NCI-H2196 treated with DMSO at 0.1 percent for 48 hours (cell line): Measurements from ENCODE around the gene NFATC1.
"Not testable (repeated sequence)": the region's sequence is repeated elsewhere in the genome, so short reads cannot be mapped to it uniquely, and the experiment has no call there.

Source experiments
- DNase-seq: peaks from one replicate; lab custom pipeline; 2025; ENCODE audit not compliant: unreplicated experiment; lab: John Stamatoyannopoulos, UW

Gene NFATC1

DNA sequence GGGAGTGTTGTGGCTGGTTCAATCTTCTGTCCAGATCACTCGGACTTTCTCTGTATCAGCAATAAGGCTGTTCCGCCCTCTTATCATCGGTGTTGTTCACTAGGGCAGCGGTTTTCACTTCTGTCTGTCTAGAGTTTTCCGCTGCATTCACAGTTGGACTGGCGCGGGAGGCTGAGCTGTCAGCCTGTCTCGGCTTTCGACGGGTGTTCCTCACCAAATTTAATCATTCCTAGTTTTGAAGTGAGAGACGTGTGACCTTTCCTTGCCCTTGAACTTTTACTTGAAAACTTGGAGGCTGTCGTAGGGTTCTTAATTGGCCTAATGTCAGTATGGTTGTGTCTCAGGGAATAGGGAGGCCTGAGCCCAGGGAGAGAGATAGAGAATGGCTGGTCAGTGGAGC lies 108.3 kb downstream of the NFATC1 start:
- DNase-seq = no peak

DNA sequence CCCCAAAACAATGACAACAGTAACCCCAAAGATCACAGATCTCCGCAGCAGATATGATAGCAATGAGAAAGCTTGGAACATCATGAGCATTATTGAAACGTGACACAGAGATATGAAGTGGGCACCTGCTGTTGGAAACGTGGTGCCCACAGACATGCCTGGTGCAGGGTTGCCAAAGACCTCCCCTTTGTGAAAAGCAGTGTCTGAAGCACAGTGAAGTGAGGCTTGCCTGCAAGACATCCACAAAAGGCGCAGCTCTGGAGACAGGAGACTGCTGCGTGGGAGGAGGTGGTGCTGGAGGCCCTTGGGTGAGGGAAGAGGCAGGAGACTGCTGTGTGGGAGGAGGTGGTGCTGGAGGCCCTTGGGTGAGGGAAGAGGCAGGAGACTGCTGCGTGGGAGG lies 108.8 kb downstream of the NFATC1 start:
- DNase-seq = not testable (repeated sequence)

DNA sequence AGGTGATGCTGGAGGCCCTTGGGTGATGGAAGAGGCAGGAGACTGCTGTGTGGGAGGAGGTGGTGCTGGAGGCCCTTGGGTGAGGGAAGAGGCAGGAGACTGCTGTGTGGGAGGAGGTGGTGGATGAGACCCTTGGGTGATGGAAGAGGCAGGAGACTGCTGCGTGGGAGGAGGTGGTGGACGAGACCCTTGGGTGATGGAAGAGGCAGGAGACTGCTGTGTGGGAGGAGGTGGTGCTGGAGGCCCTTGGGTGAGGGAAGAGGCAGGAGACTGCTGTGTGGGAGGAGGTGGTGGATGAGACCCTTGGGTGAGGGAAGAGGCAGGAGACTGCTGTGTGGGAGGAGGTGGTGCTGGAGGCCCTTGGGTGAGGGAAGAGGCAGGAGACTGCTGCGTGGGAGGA lies 109.7 kb downstream of the NFATC1 start:
- not testable (repeated sequence) for DNase-seq

DNA sequence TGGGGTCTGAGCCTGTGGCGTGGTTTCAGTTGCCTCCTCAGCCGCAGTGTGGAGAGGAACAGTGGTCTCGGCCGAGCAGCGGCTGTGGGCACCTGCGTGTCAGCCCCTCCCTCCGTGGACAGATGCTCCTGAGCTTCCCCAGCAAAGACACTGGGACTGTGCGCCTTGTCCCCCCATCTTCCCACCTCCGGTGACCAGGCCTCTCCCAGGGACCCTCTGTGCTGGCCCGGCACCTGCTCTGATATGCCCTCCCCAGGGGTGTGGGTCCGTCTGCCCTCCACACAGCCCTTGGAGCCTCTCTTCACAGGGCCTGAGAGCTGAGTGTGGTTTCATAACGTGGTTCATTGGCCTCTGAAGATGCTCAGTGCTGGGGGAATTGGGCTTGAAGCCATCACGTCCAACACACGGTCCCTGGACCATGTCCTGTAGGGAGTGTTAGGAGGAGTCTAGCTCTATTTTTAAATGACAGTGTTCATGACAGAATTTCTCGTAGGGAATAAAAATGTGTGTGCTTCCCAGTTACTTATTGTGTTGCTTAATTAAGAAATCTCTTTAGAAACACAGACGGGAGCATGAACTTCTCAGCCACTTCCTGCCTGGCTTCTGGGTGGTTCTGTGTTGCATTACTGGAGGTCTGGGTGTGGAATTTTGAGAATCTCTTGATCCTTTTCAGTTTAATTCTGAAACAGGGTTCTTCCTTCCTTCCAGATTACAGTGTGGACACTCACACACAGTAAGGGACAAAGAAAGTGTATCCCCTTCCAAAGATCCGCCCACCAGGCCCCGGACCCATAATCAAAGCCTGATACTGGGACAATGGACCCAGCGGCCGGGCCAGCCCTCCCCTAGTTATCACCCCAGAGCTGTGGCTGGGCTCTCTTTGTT lies 110.7 kb downstream of the NFATC1 start:
- DNase-seq = no peak

DNA sequence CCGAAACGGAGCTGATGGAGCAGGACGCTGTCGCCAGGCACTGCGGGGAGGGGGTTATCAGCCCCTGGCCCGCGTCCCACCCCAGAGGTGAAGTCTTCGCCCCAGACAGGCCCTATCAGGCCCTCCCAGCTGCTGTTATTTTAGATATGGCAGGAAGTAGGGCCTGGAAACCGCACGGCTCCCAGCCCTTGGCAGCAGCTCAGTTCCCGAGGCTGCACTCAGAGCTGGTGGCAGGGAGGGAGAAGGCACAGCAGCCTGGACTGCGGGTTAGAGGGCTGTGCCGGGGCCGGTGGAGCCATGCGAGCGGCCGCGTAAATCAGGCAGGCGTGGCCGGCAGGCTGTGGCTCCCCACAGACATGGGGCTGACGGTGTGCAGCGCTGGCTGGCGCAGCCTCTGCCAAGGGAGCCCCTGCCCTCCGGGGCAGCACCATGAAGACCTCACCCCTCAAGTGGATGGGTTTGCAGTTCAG lies 111.4 kb downstream of the NFATC1 start:
- no peak for DNase-seq

DNA sequence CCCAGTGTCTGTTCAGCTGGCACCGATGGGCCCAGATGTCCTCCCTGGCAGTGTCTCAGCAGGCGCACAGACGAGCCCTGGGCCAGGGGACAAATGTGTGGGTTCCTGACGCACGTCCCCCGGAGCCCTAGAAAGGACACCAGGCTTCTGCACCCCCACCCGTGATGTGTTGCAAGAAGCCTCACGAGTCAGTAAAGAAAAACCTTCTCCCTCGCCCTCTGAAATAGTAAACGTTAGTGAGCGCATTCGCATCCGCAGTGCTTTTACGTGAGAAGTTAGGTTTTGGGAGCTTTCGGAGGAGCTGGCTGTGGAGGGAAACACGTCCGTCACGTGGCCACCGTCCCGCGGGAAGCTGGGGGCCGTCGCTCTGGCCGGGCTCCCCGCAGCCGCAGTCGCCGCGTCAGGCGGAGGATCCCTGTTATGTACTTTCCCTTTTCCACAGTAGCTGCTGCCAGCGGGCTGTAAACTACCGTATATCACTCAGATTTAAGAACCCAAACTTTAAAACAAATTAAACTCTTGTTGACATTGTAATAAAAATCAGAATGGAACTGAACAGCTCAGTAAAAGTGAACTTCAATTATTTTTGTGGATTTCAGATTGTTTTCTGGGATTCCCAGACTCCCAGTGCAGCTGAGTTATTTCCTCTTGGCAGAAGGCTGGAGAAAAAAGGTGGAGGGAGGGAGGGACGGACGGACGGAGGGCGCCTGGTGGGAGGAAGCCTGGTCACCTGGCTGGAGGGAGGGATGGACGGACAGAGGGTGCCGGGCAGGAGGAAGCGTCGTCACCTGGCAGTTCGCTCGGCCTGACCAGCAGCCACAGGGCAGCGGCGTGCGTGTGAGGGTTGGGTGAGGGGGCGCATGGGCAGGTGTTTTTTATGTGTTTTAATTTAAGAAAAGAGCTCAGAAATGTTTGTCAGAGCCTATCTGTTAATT lies 112.1 kb downstream of the NFATC1 start:
- DNase-seq = no peak

DNA sequence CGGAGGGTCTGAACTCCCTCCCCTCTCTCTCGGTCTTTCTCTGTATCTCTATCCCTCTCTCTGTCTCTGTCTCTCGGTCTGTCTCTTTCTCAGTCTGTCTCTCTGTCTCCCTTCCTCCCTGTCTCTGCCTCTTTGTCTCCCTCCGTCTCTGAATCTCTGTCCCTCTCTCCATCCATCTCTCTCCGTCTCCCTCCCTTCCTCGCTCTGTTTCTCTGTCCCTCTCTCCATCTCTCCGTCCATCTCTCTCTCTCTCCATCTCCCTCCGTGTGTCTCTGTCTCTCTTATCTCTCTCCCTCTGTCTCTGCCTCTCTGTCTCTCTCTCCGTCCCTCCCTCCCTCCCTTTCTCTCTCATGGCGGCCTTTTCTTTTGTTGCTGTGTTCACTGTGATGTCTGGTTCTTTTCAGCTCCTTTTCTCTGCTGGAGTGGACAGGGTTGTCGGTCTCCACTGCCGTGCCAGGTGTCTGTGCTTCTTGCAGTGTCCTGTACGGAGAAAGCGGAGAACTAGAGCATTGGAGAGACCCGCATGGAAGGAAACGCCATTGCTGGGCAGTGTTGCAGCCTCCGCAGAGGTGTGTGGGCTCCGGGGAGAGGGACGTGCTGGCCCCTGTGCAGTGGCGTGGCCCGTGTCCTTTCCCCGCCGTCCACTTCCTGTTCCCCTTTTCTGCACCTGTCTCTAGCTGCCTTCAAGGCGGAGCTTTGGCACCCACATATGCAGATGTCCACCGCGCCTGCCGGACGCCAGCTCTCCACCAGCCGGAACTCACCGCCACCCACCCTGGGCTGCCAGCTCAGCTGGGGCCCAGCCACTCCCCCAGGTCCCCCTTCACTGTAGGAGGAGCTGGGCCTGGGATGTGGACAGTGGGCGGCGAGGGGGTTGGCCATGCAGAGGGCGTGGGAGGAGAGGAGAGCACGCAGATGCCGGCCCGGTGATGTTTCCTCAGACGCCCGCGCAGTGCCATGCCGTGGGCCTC lies 113.1 kb downstream of the NFATC1 start:
- no peak for DNase-seq

DNA sequence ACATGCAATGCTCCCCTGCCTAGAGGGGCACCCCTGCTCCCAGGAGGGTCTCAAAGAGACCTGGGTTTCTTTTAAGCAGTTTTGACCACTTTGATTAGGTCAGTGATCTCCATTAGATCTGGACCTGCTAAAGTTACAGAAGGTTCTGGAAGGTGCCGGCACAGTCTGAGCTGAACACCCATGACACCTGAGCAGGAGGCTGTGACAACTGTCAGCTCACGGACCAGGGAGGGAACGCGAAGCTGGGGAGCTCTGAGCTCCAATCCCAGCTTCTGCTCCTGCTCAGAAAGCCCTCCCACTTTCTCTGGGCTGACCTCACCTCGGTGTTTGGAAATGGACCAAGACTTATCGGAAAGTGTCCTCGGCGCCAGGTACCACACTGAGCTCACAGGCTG lies 113.8 kb downstream of the NFATC1 start:
- DNase-seq = no peak

DNA sequence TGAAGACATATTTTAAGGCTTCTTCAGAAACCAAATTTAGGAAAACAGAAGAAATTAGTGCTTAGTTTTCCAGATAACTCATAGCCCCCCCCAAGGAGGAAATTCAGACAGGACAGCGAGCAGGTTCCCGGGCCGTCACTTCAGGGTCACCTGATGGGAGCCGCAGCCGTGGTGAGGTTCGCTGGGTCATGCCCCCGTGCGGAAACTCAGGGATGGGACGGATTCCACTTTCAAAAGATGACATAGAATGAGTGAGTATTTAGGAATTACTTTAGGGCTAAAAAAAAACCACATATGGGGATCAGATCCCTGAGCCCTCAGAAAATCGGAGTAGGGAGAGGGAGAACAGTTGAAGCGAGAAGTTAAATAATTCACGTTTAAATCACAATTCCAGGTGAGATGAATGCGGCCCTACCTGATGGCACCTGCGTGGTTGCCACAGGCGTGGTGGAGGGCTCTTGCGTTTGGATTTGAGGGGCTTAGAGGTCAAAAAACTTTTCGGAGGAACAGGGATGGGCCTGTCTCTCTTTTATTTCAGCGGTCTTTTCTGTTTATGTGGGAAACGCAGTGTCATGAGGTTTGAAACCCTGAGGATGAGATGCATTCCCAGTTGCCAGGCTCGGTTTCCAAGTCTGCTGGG lies 114.4 kb downstream of the NFATC1 start:
- DNase-seq = no peak

DNA sequence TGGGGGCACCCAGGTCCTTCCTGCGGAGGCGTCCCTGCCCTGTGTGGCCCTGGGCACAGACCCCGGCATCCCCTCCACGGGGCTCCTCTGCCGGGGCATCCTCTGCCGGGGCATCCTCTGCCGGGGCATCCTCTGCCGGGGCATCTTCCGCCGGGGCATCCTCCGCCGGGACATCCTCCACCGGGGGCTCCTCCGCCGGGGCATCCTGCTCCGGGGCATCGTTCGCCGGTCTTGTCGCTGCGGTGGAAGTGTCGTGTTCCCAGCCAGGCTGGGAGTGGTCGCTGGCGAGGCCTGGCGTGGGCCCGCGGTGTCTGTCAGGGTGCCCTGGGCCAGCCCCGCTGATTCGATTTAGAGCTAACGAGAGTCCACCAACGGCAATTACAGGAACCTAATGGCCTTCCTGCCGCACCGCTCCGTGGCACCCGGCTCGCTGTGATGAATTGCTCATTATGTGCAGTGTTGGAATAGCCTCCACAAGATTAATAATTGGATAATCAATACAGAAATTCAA lies 115.1 kb downstream of the NFATC1 start:
- DNase-seq = no peak

DNA sequence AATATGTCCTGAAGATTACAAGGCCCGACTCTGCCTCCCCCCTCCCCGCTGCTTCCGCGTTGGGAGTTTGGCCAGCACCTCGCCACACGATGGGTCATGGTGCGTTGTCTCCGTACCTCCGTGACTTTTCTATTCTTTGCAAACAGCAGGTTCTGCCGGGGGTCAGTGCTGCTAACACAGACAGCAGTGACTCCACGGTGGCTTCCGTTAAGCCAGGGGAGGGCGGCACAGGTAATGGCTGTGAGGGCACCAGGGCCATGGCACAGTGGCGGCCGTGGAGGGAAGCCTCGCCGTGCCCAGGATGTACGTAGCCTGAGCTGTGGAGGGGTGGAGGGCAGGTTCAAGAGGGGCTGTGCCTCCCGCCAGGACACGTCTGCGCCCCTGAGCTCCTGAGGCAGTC lies 115.5 kb downstream of the NFATC1 start:
- no peak for DNase-seq

DNA sequence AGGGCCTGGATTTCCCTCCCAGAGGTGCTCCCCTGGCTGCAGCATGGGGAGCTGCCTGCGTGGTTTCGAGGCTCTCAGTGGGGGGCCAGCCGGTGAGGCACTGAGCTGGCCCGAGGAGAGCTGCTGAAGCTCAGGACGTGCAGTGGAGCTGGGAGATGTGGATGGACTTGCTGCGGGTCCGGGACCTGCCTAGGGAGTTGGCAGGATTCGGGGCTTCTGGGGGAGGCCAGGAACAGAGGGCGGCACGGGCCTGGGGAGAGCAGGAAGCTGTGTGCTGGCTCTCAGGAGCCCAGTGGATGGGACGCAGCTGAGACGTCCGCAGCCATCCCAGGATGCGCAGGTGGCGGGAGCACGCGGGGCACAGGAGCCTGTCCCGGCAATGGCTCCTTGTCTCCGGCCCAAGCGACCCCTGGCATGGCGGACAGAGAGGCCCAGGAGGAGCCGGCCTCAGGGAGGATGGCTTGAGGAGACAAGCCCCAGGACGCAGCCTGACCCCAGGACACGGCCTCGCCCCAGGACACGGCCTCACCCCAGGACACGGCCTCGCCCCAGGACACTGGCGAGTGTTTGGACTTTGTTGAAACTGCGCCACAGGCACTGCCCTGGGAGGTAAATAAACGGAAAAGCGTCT lies 116.1 kb downstream of the NFATC1 start:
- no peak for DNase-seq

DNA sequence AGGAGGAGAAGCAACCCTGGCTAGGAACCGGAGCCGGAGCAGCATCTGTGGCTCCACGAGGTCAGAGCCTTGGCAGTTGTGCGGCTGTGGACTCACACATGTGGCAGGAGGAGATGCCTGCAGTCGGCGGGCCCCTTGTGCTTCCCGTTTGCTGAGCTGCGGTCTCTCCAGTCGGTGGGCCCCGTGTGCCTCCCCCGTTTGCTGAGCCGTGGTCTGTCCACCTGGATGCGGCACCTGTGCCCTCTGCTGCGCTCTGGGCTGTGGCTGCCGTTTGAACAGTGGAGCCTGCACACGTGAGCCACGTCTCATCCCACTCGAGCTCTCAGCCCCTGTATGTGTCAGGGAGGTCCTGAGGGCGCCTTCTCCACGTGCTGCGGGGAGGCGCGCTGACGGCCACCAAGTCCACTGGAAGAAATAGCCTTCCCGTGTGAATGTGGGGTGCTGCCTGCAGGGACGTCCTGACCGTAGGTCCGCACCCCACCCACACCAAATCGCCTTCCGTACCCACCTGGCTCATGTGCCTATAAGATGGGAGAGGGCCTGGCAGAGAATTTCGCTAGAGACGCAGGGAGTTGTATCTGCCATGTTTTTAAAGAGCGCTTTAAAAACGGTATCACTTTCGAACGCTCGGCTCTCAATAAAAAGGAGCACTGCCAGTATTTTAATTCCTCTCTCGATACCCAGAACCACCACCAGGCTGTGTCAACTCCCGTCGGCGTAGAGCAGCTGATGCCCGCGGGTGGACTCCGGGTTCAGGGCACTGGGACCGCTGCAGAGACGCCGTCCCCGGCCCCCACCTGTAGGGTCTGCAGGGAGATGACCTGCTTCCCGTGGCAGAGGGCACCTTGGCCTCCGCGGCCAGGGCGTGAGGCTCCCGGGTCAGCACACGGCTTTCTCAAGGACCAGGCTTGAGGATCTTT lies 117.0 kb downstream of the NFATC1 start:
- no peak for DNase-seq

DNA sequence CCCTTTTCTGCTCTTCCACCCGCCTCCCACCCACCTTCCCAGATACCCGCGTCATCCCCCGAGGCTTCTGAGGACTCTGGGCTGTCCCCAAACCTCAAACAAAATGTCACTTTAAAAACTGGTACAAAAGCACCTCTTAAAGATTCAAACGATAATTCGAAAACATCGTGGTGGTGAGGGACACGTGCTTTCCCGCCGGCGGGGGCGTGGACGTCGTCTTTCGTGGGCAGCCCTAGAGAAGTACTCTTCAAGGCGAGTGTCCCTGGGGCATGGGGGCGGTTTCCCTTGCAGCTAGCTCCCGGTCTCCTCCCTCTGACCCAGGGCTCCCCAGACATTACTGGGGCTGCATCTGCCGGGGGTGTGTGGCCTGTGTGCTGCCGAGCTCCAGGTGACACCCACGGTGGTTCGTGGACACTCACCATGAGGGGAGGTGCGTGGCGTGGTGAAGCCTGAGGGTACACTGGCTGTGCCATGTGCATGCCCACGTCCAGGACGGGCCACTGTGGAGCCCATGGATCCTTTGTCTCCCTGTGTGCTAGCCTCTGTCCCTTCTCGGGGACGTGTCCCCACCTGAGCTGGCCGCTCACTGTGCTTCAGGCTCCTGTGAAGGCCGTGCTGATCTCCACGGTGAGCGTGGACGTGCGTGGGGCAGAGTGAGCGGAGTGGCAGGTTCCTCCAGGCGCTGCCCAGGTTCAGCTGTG lies 117.8 kb downstream of the NFATC1 start:
- no peak for DNase-seq

DNA sequence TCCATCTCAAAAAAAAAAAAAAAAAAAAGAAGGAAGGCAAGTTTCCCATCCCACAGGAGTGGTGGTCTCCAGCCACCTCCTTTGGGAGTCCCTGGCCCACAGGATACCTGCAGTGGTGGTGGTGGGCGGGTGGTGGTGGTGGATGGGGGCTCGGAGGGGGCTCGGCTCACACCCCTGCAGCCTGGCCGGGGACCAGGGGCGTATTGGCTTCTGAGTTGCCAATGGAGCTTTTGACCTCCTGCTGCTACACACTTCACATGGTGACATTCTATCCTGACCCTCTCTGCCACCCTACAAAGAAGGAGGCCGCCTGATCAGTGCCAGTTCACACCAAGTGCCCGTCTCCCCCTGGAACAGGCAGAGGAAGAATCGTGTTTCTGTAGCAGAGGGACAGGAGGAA lies 119.6 kb downstream of the NFATC1 start:
- no peak for DNase-seq

DNA sequence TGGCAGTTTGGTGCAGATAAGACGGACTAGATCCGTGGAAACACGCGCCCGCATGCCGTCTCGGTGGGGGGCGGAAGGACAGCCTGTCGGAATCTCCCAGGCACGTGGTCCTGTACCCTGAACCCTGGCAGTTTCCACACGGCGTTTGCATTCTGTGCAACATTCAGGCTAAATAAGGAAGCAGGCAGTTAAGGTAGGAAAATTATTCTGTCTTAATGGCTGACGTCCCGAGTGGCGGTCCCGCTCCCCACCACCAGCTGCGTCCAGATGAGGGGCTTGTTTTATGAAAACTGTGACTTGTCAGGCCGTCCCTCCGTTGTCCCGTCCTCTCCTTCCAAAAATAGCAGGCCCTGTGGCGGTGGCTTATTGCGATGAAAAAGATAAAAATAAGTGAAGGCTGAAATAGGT lies 120.2 kb downstream of the NFATC1 start:
- no peak for DNase-seq

DNA sequence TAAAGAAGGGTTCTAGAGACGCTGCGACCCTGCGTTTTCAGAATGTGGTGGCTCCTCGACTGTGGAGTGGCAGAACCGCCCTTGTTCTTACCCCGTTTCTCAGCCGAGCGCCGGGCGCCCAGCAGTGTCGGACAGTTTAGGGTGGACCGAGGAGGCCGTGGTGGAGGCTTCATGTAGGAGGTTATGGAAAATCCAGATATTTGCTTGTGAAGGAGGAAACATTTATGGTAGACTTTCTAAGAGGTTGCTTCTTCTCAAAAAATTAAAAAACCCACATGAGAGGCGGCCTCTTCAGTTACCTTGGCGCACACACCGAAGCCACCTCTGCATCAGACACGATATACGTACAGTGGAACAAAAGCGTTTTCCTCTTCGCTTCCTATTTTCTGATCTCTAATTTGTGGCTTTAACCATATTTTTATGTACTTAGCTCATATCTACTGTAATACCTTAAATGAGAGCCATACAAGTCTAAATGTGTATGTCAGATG lies 120.8 kb downstream of the NFATC1 start:
- no peak for DNase-seq

DNA sequence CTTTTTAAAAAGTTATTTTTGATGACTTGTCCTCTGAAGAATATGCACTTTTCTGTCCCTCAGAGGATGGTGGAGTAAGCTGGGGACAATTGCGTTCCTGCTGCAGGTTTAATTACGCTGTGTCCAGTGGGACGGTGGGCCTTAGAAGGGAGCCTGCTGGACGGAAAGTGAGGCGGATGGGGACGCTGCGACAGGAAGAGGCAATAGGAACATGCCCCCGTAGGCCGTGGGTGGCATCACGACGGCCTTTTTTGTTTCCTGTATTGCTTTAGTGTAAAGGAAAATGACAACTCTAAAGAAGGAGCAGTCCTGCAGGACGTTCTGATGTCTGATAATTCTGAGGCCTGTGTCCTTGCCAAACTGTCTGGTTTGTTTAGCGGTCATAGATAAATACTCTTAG lies 121.6 kb downstream of the NFATC1 start:
- no peak for DNase-seq
